SK-N-SH (cell line): ENCODE measurements around the gene GGA2. TPM values are rescaled to one million over a fixed set of nuclear protein-coding genes. Genes with fewer than 3 reads are reported as not detected.
"Not testable (repeated sequence)": the region's sequence is repeated elsewhere in the genome, so short reads cannot be mapped to it uniquely, and the experiment has no call there.

ENCODE experiments used
- CTCF ChIA-PET: fragments of 300-600, 350-600 bp; formaldehyde crosslinking; extraction: SDS; loops from one replicate; lab custom pipeline; 2021; lab: Yijun Ruan, JAX
- POLR2A ChIA-PET: fragments of 350-600 bp; sonication (Branson Sonifier 250); formaldehyde crosslinking; extraction: SDS; loops from one replicate; lab custom pipeline; 2020; ENCODE audit warnings: antibody characterized with exemption, inconsistent platforms; lab: Yijun Ruan, JAX
- DNase-seq: peaks from one replicate; pipeline ENCODE4 v3.0.0; 2012
- H2AFZ ChIP-seq: fragments of 200-600 bp; sonication (generic); 2 replicates; pipeline ENCODE4 v1.8.1; 2016; ENCODE audit warnings: antibody characterized with exemption, mild to moderate bottlenecking, low read depth
- H3F3A ChIP-seq: fragments of 200-600 bp; sonication (generic); replicated peaks from 2 replicates; pipeline ENCODE3; 2016; ENCODE audit warnings: antibody characterized with exemption, mild to moderate bottlenecking; ENCODE audit not compliant: insufficient read depth
- H3K27ac ChIP-seq, 2 experiments: fragments of 200-500 bp in 1 of 2; fragments of 200-600 bp in 1 of 2; sonication (Bioruptor generic) in 1 of 2; sonication (generic), shearing (Covaris generic) in 1 of 2; 2 replicates each; pipeline versions ENCODE4 v1.5.1 to v1.6.1; 2014 to 2016; ENCODE audit warnings: low read depth in 2 of 2, inconsistent platforms in 1 of 2, low read length in 1 of 2, mild to moderate bottlenecking in 1 of 2, mixed read lengths in 1 of 2
- H3K27me3 ChIP-seq: fragments of 200-600 bp; sonication (generic), shearing (Covaris generic); 2 replicates; pipeline ENCODE4 v1.6.1; 2016; ENCODE audit warnings: mixed run types; ENCODE audit not compliant: insufficient read depth
- H3K36me3 ChIP-seq, 2 experiments: fragments of 200-500 bp in 1 of 2; fragments of 200-600 bp in 1 of 2; sonication (Bioruptor generic) in 1 of 2; sonication (generic) in 1 of 2; replicated peaks in 1 of 2; 2 replicates each; pipeline versions ENCODE3 to v1.5.1; 2014 to 2016; ENCODE audit warnings: low read length in 1 of 2, mild to moderate bottlenecking in 1 of 2; ENCODE audit not compliant: insufficient read depth in 2 of 2, control insufficient read depth in 1 of 2
- H3K4me1 ChIP-seq, 2 experiments: fragments of 200-500 bp in 1 of 2; fragments of 200-600 bp in 1 of 2; sonication (Bioruptor generic) in 1 of 2; sonication (generic), shearing (Covaris generic) in 1 of 2; 2 replicates each; pipeline versions ENCODE4 v1.5.1 to v1.6.1; 2014 to 2016; ENCODE audit warnings: low read depth in 1 of 2, low read length in 1 of 2, mixed run types in 1 of 2; ENCODE audit not compliant: insufficient read depth in 2 of 2, control insufficient read depth in 1 of 2
- H3K4me2 ChIP-seq: fragments of 200-600 bp; sonication (generic), shearing (Covaris generic); 2 replicates; pipeline ENCODE4 v1.6.1; 2017; ENCODE audit warnings: mixed run types
- H3K4me3 ChIP-seq, 2 experiments: fragments of 200-500 bp in 1 of 2; fragments of 200-600 bp in 1 of 2; sonication (Bioruptor generic) in 1 of 2; sonication (generic), shearing (Covaris generic) in 1 of 2; 2 replicates each; pipeline versions ENCODE4 v1.5.1 to v1.8.1; 2014 to 2016; ENCODE audit warnings: low read depth in 2 of 2, inconsistent platforms in 1 of 2, low read length in 1 of 2, mild to moderate bottlenecking in 1 of 2, mixed read lengths in 1 of 2, moderate library complexity in 1 of 2
- H3K79me2 ChIP-seq: fragments of 200-600 bp; sonication (generic); 2 replicates; pipeline ENCODE4 v1.8.1; 2017; ENCODE audit warnings: mild to moderate bottlenecking; ENCODE audit not compliant: insufficient read depth
- H3K9ac ChIP-seq: fragments of 200-600 bp; sonication (generic); 2 replicates; pipeline ENCODE4 v1.6.1; 2017; ENCODE audit warnings: mixed run types
- H3K9me2 ChIP-seq: fragments of 200-600 bp; sonication (generic); 2 replicates; pipeline ENCODE4 v1.6.1; 2017; ENCODE audit warnings: mixed run types
- H3K9me3 ChIP-seq: fragments of 200-600 bp; sonication (generic); 2 replicates; pipeline ENCODE4 v1.6.1; 2017; ENCODE audit warnings: mixed run types, mild to moderate bottlenecking, moderate library complexity
- H4K20me1 ChIP-seq: fragments of 200-600 bp; sonication (generic); 2 replicates; pipeline ENCODE4 v1.6.1; 2017; ENCODE audit warnings: mild to moderate bottlenecking, mixed run types; ENCODE audit not compliant: insufficient read depth
- EP300 ChIP-seq, 2 experiments: IDR thresholded peaks; 2 replicates each; pipeline versions ENCODE4 v1.4.0 to v1.6.1; 2012; ENCODE audit warnings: borderline replicate concordance in 1 of 2, low read depth in 1 of 2, low read length in 1 of 2
- EZH2phosphoT487 ChIP-seq: fragments of 200-600 bp; sonication (generic); IDR thresholded peaks from 2 replicates; pipeline ENCODE4 v1.6.1; 2017; ENCODE audit warnings: low read depth, mixed run types, mild to moderate bottlenecking, antibody characterized with exemption, moderate library complexity, borderline replicate concordance
- JUND ChIP-seq: IDR thresholded peaks from 2 replicates; pipeline ENCODE4 v1.4.0; 2012
- MAX ChIP-seq: IDR thresholded peaks from 2 replicates; pipeline ENCODE4 v1.4.0; 2012; ENCODE audit warnings: low read depth
- MXI1 ChIP-seq: IDR thresholded peaks from 2 replicates; pipeline ENCODE4 v1.6.1; 2012; ENCODE audit warnings: mild to moderate bottlenecking, low read depth, low read length, improper control_type of control experiment
- NFIC ChIP-seq: IDR thresholded peaks from 2 replicates; pipeline ENCODE4 v1.4.0; 2012; ENCODE audit warnings: borderline replicate concordance
- RFX5 ChIP-seq: IDR thresholded peaks from 2 replicates; pipeline ENCODE4 v1.6.1; 2012; ENCODE audit warnings: mild to moderate bottlenecking, improper control_type of control experiment, low read length
- RXRA ChIP-seq: IDR thresholded peaks from 2 replicates; pipeline ENCODE4 v1.4.0; 2012; ENCODE audit warnings: low read depth, mild to moderate bottlenecking, borderline replicate concordance
- SIN3A ChIP-seq: IDR thresholded peaks from 2 replicates; pipeline ENCODE4 v1.6.1; 2012; ENCODE audit warnings: low read depth, mild to moderate bottlenecking, low read length, moderate library complexity, borderline replicate concordance
- TAF1 ChIP-seq: IDR thresholded peaks from 2 replicates; pipeline ENCODE4 v1.6.1; 2012; ENCODE audit warnings: low read depth, mild to moderate bottlenecking, low read length, moderate library complexity, borderline replicate concordance
- TCF12 ChIP-seq: IDR thresholded peaks from 2 replicates; pipeline ENCODE4 v1.4.0; 2012
- TEAD4 ChIP-seq: IDR thresholded peaks from 2 replicates; pipeline ENCODE4 v1.4.0; 2012; ENCODE audit warnings: mild to moderate bottlenecking, borderline replicate concordance; ENCODE audit not compliant: insufficient read depth
- ZBTB33 ChIP-seq: IDR thresholded peaks from 2 replicates; pipeline ENCODE4 v1.4.0; 2012; ENCODE audit warnings: low read depth, borderline replicate concordance
- WGBS: methylation state at CpG from one replicate; pipeline ENCODE4 v1.1.6; 2017; ENCODE audit warnings: low lambda C conversion rate; 5-methylcytosine and 5-hydroxymethylcytosine counted together
- polyA plus RNA-seq, 3 experiments: library from polyadenylated mRNA; depleted of rRNA; stranded (reverse); fragments of >200 nt; gene quantifications; 2 replicates each; pipeline ENCODE4 v1.2.3, GENCODE V29; 2012

The GGA2 gene
- polyA plus RNA-seq, 1 of the 3 experiments (the other 2 are of a cell fraction): 23.4 TPM

- no peaks in the 10 kb centered on the region for H3F3A ChIP-seq
- H3K4me3 ChIP-seq: no peak overlapping the region
- 96% methylated on average over 8 of the region's 8 CpGs for WGBS
- H3K4me2 ChIP-seq: no peak overlapping the region
- H4K20me1 ChIP-seq: no peaks in the 10 kb centered on the region
- H2AFZ ChIP-seq: no peak overlapping the region
- ChIA-PET CTCF (interaction anchor here (1.1 kb wide), 1 partner anchor 302 kb away, joined by 4 read pairs; no protein-coding TSS in a partner anchor), POLR2A (no interaction called here)
- H3K27ac ChIP-seq: no peak overlapping the region
- H3K9me3 ChIP-seq: no peaks in the 10 kb centered on the region
- no peak for DNase-seq
- H3K4me1 ChIP-seq: no peaks in the 10 kb centered on the region
- no peaks in the 10 kb centered on the region for H3K27me3 ChIP-seq
- H3K9me2 ChIP-seq: no peaks in the 10 kb centered on the region
- H3K79me2 ChIP-seq: no peaks in the 10 kb centered on the region
- H3K9ac ChIP-seq: no peak overlapping the region
- peaks cover 38 to 63% of the 10 kb centered on the region in 2 experiments for H3K36me3 ChIP-seq
- TF ChIP-seq ZBTB33: no peak
- no peak for TF ChIP-seq EP300 (IDR thresholded peaks at IDR 0.05; ENCODE audit: borderline replicate concordance in 1 of 2, low read depth in 1 of 2, low read length in 1 of 2)
- TF ChIP-seq TCF12: no peak
- TF ChIP-seq NFIC: no peak
- no peak for TF ChIP-seq EZH2phosphoT487
- TF ChIP-seq MXI1: no peak
- TF ChIP-seq RXRA: no peak
- no peak for TF ChIP-seq TAF1
- no peak for TF ChIP-seq MAX
- TF ChIP-seq RFX5: no peak
- TF ChIP-seq TEAD4: no peak
- no peak for TF ChIP-seq JUND
- no peak for TF ChIP-seq SIN3A
- TF ChIP-seq, all 33 proteins: peak for 0
These were observed 25.6 kb downstream of the GGA2 start for GRCh38 chr16:23484510-23485256.

- H3K4me1 ChIP-seq, H3K9ac ChIP-seq, CTCF ChIA-PET, POLR2A ChIA-PET, H3K9me2 ChIP-seq, H3K27ac ChIP-seq, DNase-seq, H4K20me1 ChIP-seq, H3F3A ChIP-seq, H3K4me2 ChIP-seq, H2AFZ ChIP-seq, H3K79me2 ChIP-seq, H3K4me3 ChIP-seq, H3K27me3 ChIP-seq, H3K9me3 ChIP-seq: not testable (repeated sequence)
- WGBS: 96% methylated on average over 8 of the region's 8 CpGs
- peaks cover 30 to 63% of the 10 kb centered on the region in 2 experiments for H3K36me3 ChIP-seq
These were observed 26.8 kb downstream of the GGA2 start for GRCh38 chr16:23483492-23483891.
